Measurements from ENCODE around the gene AQP6. TPM values are rescaled to one million over a fixed set of nuclear protein-coding genes. Genes with fewer than 3 reads are reported as not detected.
"Not testable (repeated sequence)": the region's sequence is repeated elsewhere in the genome, so short reads cannot be mapped to it uniquely, and the experiment has no call there.

AQP6 gene
- total RNA-seq, 4 donors from 2014 or later = 0.10 to 0.20 TPM; not detected in 2

DNA sequence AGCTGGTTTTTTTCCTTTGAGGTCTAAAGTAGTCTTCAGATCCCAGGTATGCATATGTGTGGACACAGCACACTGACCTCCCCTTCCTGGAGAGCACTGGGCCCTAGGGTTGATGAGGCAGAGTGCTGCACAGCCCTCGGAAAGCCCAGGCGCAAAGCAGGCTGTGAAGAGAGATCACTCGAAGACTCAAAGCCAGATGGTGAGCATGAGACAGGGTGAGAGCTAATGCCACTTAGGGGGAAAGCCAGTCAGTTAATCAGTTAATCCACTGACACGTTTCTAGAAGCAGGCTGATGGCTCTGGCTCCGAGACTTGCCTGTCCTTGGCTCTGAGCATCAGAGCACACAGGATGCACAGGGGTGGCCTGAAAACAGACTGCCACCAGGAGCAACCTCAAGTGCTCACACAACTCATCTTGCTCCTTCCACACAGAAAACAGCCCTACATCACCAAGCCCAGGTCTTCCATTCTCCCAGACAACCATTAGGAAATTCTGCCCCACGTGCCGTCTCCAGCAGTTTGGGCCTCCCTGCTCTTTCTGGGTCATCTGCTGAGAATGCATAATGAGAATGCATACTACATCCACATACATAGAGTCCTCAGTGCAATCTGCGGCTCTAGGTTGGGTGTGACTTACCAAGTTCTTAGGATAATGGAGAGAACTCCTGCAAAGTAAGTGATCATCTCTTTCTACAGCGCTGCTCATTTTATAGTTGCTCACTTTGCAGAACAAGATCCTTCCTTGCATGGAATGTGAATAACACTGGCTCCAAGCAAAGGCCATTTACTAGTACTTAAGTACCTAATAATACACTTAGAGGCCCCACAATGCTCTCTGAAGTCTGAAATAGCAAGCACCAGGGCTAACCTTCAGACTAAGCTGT is 12.0 kb downstream of the AQP6 start:
- TF ChIP-seq, protein P1, sequence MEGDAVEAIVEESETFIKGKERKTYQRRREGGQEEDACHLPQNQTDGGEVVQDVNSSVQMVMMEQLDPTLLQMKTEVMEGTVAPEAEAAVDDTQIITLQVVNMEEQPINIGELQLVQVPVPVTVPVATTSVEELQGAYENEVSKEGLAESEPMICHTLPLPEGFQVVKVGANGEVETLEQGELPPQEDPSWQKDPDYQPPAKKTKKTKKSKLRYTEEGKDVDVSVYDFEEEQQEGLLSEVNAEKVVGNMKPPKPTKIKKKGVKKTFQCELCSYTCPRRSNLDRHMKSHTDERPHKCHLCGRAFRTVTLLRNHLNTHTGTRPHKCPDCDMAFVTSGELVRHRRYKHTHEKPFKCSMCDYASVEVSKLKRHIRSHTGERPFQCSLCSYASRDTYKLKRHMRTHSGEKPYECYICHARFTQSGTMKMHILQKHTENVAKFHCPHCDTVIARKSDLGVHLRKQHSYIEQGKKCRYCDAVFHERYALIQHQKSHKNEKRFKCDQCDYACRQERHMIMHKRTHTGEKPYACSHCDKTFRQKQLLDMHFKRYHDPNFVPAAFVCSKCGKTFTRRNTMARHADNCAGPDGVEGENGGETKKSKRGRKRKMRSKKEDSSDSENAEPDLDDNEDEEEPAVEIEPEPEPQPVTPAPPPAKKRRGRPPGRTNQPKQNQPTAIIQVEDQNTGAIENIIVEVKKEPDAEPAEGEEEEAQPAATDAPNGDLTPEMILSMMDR (IDR thresholded peaks at IDR 0.05) = no peak
- no peak for TF ChIP-seq POLR2A (IDR thresholded peaks at IDR 0.05)
- no peak overlapping the region for H3K4me3 ChIP-seq (ENCODE audit: low read depth, poor library complexity, severe bottlenecking)
- intact Hi-C loops (cut with DNase I; ENCODE audit: low total_unique reads) = no loop called here
- DNase-seq (ENCODE audit: low spot score in 2 of 2) = peak in 1 of 2 donors; percentile 57
- WGBS, 2 donors = 87 to 89% methylated on average over 9 of the region's 9 CpGs

DNA sequence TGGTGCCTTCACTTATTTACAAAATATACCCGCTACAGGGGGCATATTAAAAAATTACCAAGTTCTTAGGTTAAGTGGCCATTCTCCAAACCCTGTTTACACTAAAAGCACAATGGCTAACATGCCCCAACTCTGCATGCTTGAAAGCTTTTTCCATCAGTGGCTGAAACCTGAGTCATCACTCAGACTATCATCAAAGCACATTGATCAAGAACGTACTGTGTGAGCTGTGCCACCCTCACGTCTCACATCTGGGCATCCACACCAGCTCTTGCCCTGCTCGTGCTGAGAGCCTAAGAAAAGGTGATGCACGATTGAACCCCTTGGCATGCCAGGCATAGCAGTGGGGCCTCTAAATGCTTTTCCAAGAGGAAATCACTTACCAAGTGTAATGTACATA is 13.2 kb downstream of the AQP6 start:
- intact Hi-C loops (cut with DNase I; ENCODE audit: low total_unique reads) = no loop called here
- 88 to 97% methylated on average over 5 of the region's 5 CpGs for WGBS, 2 donors
- TF ChIP-seq, protein P1 (IDR thresholded peaks at IDR 0.05) = no peak
- no peak for TF ChIP-seq POLR2A (IDR thresholded peaks at IDR 0.05)
- DNase-seq (ENCODE audit: low spot score in 2 of 2) = peak in 1 of 2 donors; percentile 21
- H3K4me3 ChIP-seq (ENCODE audit: low read depth, poor library complexity, severe bottlenecking) = no peak overlapping the region

DNA sequence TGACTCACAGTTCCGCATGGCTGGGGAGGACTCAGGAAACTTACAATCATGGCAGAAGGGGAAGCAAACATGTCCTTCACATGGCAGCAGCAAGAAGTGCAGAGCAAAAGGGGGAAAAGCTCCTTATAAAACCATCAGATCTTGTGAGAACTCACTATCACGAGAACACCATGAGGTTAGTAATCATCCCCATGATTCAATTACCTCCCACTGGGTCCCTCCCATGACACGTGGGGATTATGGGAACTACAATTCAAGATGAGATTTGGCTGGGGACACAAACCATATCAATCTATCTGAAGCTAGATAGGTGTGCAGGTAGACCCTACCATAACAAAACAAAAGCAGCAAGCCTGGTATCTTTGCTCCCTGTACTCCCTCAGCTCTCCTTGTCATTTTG is 13.7 kb downstream of the AQP6 start:
- 84 to 86% methylated on average over 3 of the region's 3 CpGs for WGBS, 2 donors
- intact Hi-C loops (cut with DNase I; ENCODE audit: low total_unique reads) = not testable (repeated sequence)

DNA sequence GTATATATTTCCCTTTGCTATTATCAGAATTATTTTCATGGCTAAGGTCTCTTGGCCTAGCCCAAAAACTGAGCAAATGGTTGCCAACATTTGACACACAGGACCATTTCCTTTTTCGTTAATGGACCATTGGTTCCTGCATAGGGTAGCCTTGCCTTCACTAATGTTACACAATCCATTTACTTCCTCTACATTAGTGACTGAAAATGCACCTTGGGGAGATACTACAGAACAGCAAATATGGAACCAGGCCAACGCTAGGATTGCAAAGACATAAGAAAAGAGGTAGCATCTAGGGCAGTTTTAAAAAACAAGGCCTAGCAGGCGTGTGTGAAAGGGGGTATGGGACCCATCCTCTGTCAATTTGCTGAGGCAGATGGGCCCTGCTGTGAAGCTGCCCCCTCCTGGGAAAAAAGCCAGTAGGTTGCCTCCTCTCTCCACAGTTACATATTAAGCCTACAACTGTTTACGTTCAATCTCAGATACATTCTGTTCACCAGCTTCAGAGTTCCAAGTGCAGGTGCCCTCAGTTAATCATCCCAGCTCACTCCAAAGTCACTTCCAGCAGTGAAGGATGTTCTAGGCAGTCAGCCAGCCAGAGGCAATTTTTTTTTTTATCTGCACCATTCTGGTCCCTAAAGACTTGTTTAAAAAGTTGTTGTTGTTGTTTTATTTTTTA is 15.0 kb downstream of the AQP6 start:
- intact Hi-C loops (cut with DNase I; ENCODE audit: low total_unique reads) = no loop called here
- 86 to 87% methylated on average over 4 of the region's 4 CpGs for WGBS, 2 donors
- no peak for TF ChIP-seq POLR2A (IDR thresholded peaks at IDR 0.05)
- TF ChIP-seq, protein P1 (IDR thresholded peaks at IDR 0.05) = no peak
- H3K4me3 ChIP-seq (ENCODE audit: low read depth, poor library complexity, severe bottlenecking) = no peak overlapping the region
- DNase-seq (ENCODE audit: low spot score in 2 of 2) = no peak

More for the DNA sequence above, 13.7 kb downstream of the AQP6 start:
- not testable (repeated sequence) for DNase-seq (ENCODE audit: low spot score in 2 of 2); H3K4me3 ChIP-seq (ENCODE audit: low read depth, poor library complexity, severe bottlenecking)

DNA sequence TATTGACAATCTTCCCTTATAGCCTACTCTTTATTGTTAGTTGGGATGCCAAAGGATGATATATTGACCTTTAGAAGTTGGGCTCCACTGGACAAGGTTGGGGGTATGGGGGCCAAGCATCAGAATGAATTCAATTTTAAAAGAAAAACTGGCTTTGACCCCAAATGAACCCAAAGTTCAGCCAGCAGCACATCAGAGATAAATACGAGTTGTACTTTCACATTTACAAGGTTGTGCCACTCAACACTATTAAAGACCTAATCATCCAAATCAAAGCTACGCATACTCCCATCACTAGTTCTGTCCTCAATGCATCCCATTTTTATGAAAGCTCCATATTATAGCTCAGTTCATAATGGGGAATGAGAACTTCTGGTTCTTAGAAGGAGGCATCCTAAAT is 16.7 kb downstream of the AQP6 start:
- WGBS, 2 donors = 93% methylated on average over 2 of the region's 2 CpGs
- intact Hi-C loops (cut with DNase I; ENCODE audit: low total_unique reads); DNase-seq (ENCODE audit: low spot score in 2 of 2); H3K4me3 ChIP-seq (ENCODE audit: low read depth, poor library complexity, severe bottlenecking): not testable (repeated sequence)

DNA sequence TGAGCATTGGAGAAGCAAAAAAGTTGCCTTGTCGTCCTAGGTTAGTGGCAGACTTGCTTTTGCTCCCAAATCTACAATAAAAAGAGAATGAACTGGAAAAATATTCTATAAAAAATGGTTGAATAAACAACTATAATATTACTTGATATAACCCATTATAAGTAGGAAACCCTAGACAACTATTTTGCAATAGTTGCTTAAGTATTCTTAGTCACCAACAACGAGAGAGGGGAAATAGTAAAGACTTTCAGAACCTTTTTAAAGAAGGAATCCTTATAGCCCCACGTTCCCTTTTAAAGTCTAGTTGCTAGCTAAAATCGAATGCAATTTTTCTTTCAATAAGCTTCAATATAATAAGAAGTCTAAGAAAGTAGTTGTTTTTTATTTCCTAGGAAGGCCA is 17.5 kb downstream of the AQP6 start:
- DNase-seq (ENCODE audit: low spot score in 2 of 2) = no peak
- WGBS, 2 donors = 80 to 92% methylated on average over 4 of the region's 4 CpGs
- no peak overlapping the region for H3K4me3 ChIP-seq (ENCODE audit: low read depth, poor library complexity, severe bottlenecking)
- TF ChIP-seq, protein P1 (IDR thresholded peaks at IDR 0.05) = no peak
- no peak for TF ChIP-seq POLR2A (IDR thresholded peaks at IDR 0.05)
- intact Hi-C loops (cut with DNase I; ENCODE audit: low total_unique reads) = no loop called here
